ENCODE measurements around the gene ZNF577.

The ZNF577 gene

GRCh38 chr19:51891193-51891747 is 3.5 kb upstream of the ZNF577 start:
- H3K4me1 ChIP-seq (ENCODE audit: control insufficient read depth, low read depth, low read length) = no peaks in the 10 kb centered on the region
- peaks cover under 1% of the 10 kb centered on the region for H3K79me2 ChIP-seq (ENCODE audit: control insufficient read depth, insufficient read depth, low read length)
- no peak overlapping the region for H2BK120ac ChIP-seq (ENCODE audit: low read depth, low read length)
- no peak overlapping the region for H4K5ac ChIP-seq (ENCODE audit: low read length)
- no peak overlapping the region for H2AK5ac ChIP-seq (ENCODE audit: low read length)
- H3K4ac ChIP-seq (ENCODE audit: low read depth, low read length) = no peak overlapping the region
- peaks cover 2% of the 10 kb centered on the region for H3K79me1 ChIP-seq (ENCODE audit: low read length)
- no peak overlapping the region for H3K56ac ChIP-seq (ENCODE audit: low read length)
- no peak overlapping the region for H2BK15ac ChIP-seq (replicated peaks; ENCODE audit: low read depth)
- H3K4me3 ChIP-seq (ENCODE audit: low read length) = peak overlapping the region; percentile 9
- H3K27ac ChIP-seq (ENCODE audit: low read depth, low read length) = no peak overlapping the region
- H3K36me3 ChIP-seq (ENCODE audit: control insufficient read depth, insufficient read depth, low read length) = peaks cover 32% of the 10 kb centered on the region
- H3K9ac ChIP-seq (ENCODE audit: low read length) = no peak overlapping the region
- H3K4me2 ChIP-seq (ENCODE audit: low read length) = no peak overlapping the region
- no peak overlapping the region for H4K8ac ChIP-seq (ENCODE audit: low read depth, low read length)
- no peak overlapping the region for H2BK5ac ChIP-seq (ENCODE audit: low read length)
- H3K18ac ChIP-seq (ENCODE audit: low read length) = no peak overlapping the region
- peak; percentile 71 for DNase-seq
- no peak overlapping the region for H3K23ac ChIP-seq (ENCODE audit: low read length)
- no CpG with 5 or more reads among the region's 10 CpGs for WGBS (ENCODE audit: extremely low coverage, insufficient coverage, low lambda C conversion rate)
- H3K27me3 ChIP-seq (ENCODE audit: insufficient read depth, low read length, poor library complexity) = no peaks in the 10 kb centered on the region

GRCh38 chr19:51889934-51890333 is 2.2 kb upstream of the ZNF577 start:
- Histone ChIP-seq H3K27me3 (ENCODE audit: insufficient read depth, low read length, poor library complexity) (no peaks in the 10 kb centered on the region), H3K79me1 (ENCODE audit: low read length) (peaks cover 2% of the 10 kb centered on the region), H3K4me3 (ENCODE audit: low read length) (no peak overlapping the region), H2BK5ac (ENCODE audit: low read length) (no peak overlapping the region), H3K36me3 (ENCODE audit: control insufficient read depth, insufficient read depth, low read length) (peaks cover 26% of the 10 kb centered on the region), H2AK5ac (ENCODE audit: low read length) (no peak overlapping the region), H3K9ac (ENCODE audit: low read length) (no peak overlapping the region), H3K4ac (ENCODE audit: low read depth, low read length) (no peak overlapping the region), H2BK120ac (ENCODE audit: low read depth, low read length) (no peak overlapping the region), H2BK15ac (replicated peaks; ENCODE audit: low read depth) (no peak overlapping the region), H3K4me1 (ENCODE audit: control insufficient read depth, low read depth, low read length) (no peaks in the 10 kb centered on the region), H3K4me2 (ENCODE audit: low read length) (no peak overlapping the region), H3K79me2 (ENCODE audit: control insufficient read depth, insufficient read depth, low read length) (no peaks in the 10 kb centered on the region), H3K18ac (ENCODE audit: low read length) (no peak overlapping the region), H3K56ac (ENCODE audit: low read length) (no peak overlapping the region), H3K23ac (ENCODE audit: low read length) (no peak overlapping the region), H4K8ac (ENCODE audit: low read depth, low read length) (no peak overlapping the region), H4K5ac (ENCODE audit: low read length) (no peak overlapping the region), H3K27ac (ENCODE audit: low read depth, low read length) (no peak overlapping the region)
- no peak for DNase-seq

- Histone ChIP-seq H2BK120ac (ENCODE audit: low read depth, low read length) (no peak overlapping the region), H3K23ac (ENCODE audit: low read length) (no peak overlapping the region), H3K4me1 (ENCODE audit: control insufficient read depth, low read depth, low read length) (no peaks in the 10 kb centered on the region), H3K79me1 (ENCODE audit: low read length) (no peaks in the 10 kb centered on the region), H3K4me3 (ENCODE audit: low read length) (no peak overlapping the region), H3K36me3 (ENCODE audit: control insufficient read depth, insufficient read depth, low read length) (peaks cover 3% of the 10 kb centered on the region), H2AK5ac (ENCODE audit: low read length) (no peak overlapping the region), H3K9ac (ENCODE audit: low read length) (no peak overlapping the region), H3K79me2 (ENCODE audit: control insufficient read depth, insufficient read depth, low read length) (no peaks in the 10 kb centered on the region), H3K4ac (ENCODE audit: low read depth, low read length) (no peak overlapping the region), H2BK5ac (ENCODE audit: low read length) (no peak overlapping the region), H3K4me2 (ENCODE audit: low read length) (no peak overlapping the region), H3K18ac (ENCODE audit: low read length) (no peak overlapping the region), H4K8ac (ENCODE audit: low read depth, low read length) (no peak overlapping the region), H2BK15ac (replicated peaks; ENCODE audit: low read depth) (no peak overlapping the region), H4K5ac (ENCODE audit: low read length) (no peak overlapping the region), H3K56ac (ENCODE audit: low read length) (no peak overlapping the region), H3K27me3 (ENCODE audit: insufficient read depth, low read length, poor library complexity) (no peaks in the 10 kb centered on the region), H3K27ac (ENCODE audit: low read depth, low read length) (no peak overlapping the region)
- no CpG with 5 or more reads among the region's 2 CpGs for WGBS (ENCODE audit: extremely low coverage, insufficient coverage, low lambda C conversion rate)
- DNase-seq = no peak
Observed at GRCh38 chr19:51884713-51885112, 3.0 kb downstream of the ZNF577 start.

- H4K5ac ChIP-seq (ENCODE audit: low read length) = no peak overlapping the region
- no peaks in the 10 kb centered on the region for H3K27me3 ChIP-seq (ENCODE audit: insufficient read depth, low read length, poor library complexity)
- no peaks in the 10 kb centered on the region for H3K4me1 ChIP-seq (ENCODE audit: control insufficient read depth, low read depth, low read length)
- no peak overlapping the region for H3K9ac ChIP-seq (ENCODE audit: low read length)
- H2AK5ac ChIP-seq (ENCODE audit: low read length) = no peak overlapping the region
- peaks cover 5% of the 10 kb centered on the region for H3K36me3 ChIP-seq (ENCODE audit: control insufficient read depth, insufficient read depth, low read length)
- H2BK15ac ChIP-seq (replicated peaks; ENCODE audit: low read depth) = no peak overlapping the region
- H3K27ac ChIP-seq (ENCODE audit: low read depth, low read length) = no peak overlapping the region
- no peaks in the 10 kb centered on the region for H3K79me2 ChIP-seq (ENCODE audit: control insufficient read depth, insufficient read depth, low read length)
- H2BK5ac ChIP-seq (ENCODE audit: low read length) = no peak overlapping the region
- no peak overlapping the region for H3K23ac ChIP-seq (ENCODE audit: low read length)
- no peak overlapping the region for H3K4ac ChIP-seq (ENCODE audit: low read depth, low read length)
- no peak overlapping the region for H3K56ac ChIP-seq (ENCODE audit: low read length)
- WGBS (ENCODE audit: extremely low coverage, insufficient coverage, low lambda C conversion rate) = no CpG with 5 or more reads among the region's 3 CpGs
- H2BK120ac ChIP-seq (ENCODE audit: low read depth, low read length) = no peak overlapping the region
- DNase-seq = no peak
- no peak overlapping the region for H4K8ac ChIP-seq (ENCODE audit: low read depth, low read length)
- H3K4me2 ChIP-seq (ENCODE audit: low read length) = no peak overlapping the region
- no peak overlapping the region for H3K18ac ChIP-seq (ENCODE audit: low read length)
- H3K79me1 ChIP-seq (ENCODE audit: low read length) = no peaks in the 10 kb centered on the region
- H3K4me3 ChIP-seq (ENCODE audit: low read length) = no peak overlapping the region
Observed at GRCh38 chr19:51882518-51882917, 5.2 kb downstream of the ZNF577 start.

- Histone ChIP-seq H3K4me3 (ENCODE audit: low read length) (peak overlapping the region; percentile 23), H3K79me1 (ENCODE audit: low read length) (no peaks in the 10 kb centered on the region), H3K9ac (ENCODE audit: low read length) (no peak overlapping the region), H3K4me1 (ENCODE audit: control insufficient read depth, low read depth, low read length) (no peaks in the 10 kb centered on the region), H4K8ac (ENCODE audit: low read depth, low read length) (no peak overlapping the region), H3K56ac (ENCODE audit: low read length) (no peak overlapping the region), H3K27me3 (ENCODE audit: insufficient read depth, low read length, poor library complexity) (no peaks in the 10 kb centered on the region), H2BK120ac (ENCODE audit: low read depth, low read length) (no peak overlapping the region), H3K79me2 (ENCODE audit: control insufficient read depth, insufficient read depth, low read length) (no peaks in the 10 kb centered on the region), H4K5ac (ENCODE audit: low read length) (no peak overlapping the region), H3K4me2 (ENCODE audit: low read length) (no peak overlapping the region), H3K27ac (ENCODE audit: low read depth, low read length) (no peak overlapping the region), H3K36me3 (ENCODE audit: control insufficient read depth, insufficient read depth, low read length) (peaks cover 28% of the 10 kb centered on the region), H2BK5ac (ENCODE audit: low read length) (no peak overlapping the region), H2BK15ac (replicated peaks; ENCODE audit: low read depth) (no peak overlapping the region), H3K23ac (ENCODE audit: low read length) (no peak overlapping the region), H3K4ac (ENCODE audit: low read depth, low read length) (no peak overlapping the region), H3K18ac (ENCODE audit: low read length) (no peak overlapping the region), H2AK5ac (ENCODE audit: low read length) (no peak overlapping the region)
- DNase-seq = peak; percentile 39
- no CpG with 5 or more reads among the region's 4 CpGs for WGBS (ENCODE audit: extremely low coverage, insufficient coverage, low lambda C conversion rate)
Observed at GRCh38 chr19:51873097-51873496, 14.7 kb downstream of the ZNF577 start.

GRCh38 chr19:51861870-51862622 is 25.7 kb downstream of the ZNF577 start:
- Histone ChIP-seq H3K4me3 (ENCODE audit: low read length) (no peak overlapping the region), H3K79me1 (ENCODE audit: low read length) (no peaks in the 10 kb centered on the region), H3K4ac (ENCODE audit: low read depth, low read length) (no peak overlapping the region), H4K8ac (ENCODE audit: low read depth, low read length) (no peak overlapping the region), H3K4me2 (ENCODE audit: low read length) (no peak overlapping the region), H3K27ac (ENCODE audit: low read depth, low read length) (no peak overlapping the region), H3K4me1 (ENCODE audit: control insufficient read depth, low read depth, low read length) (no peaks in the 10 kb centered on the region), H2BK5ac (ENCODE audit: low read length) (no peak overlapping the region), H2BK120ac (ENCODE audit: low read depth, low read length) (no peak overlapping the region), H2BK15ac (replicated peaks; ENCODE audit: low read depth) (no peak overlapping the region), H3K9ac (ENCODE audit: low read length) (no peak overlapping the region), H3K36me3 (ENCODE audit: control insufficient read depth, insufficient read depth, low read length) (no peaks in the 10 kb centered on the region), H4K5ac (ENCODE audit: low read length) (no peak overlapping the region), H3K23ac (ENCODE audit: low read length) (no peak overlapping the region), H3K79me2 (ENCODE audit: control insufficient read depth, insufficient read depth, low read length) (no peaks in the 10 kb centered on the region), H3K18ac (ENCODE audit: low read length) (no peak overlapping the region), H2AK5ac (ENCODE audit: low read length) (no peak overlapping the region), H3K56ac (ENCODE audit: low read length) (no peak overlapping the region), H3K27me3 (ENCODE audit: insufficient read depth, low read length, poor library complexity) (no peaks in the 10 kb centered on the region)
- peak; percentile 18 for DNase-seq
- no CpG with 5 or more reads among the region's 2 CpGs for WGBS (ENCODE audit: extremely low coverage, insufficient coverage, low lambda C conversion rate)

All from mesendoderm (in vitro differentiated cells).